HG03521 (cell line): ENCODE data around the gene LRRC52.

Experiments
- ATAC-seq: cut with Tn5 transposase; IDR thresholded peaks from one replicate; pipeline ENCODE4 v1.9.1; 2021; ENCODE audit warnings: mild to moderate bottlenecking, moderate library complexity; ENCODE audit not compliant: unreplicated experiment

Gene LRRC52

DNA sequence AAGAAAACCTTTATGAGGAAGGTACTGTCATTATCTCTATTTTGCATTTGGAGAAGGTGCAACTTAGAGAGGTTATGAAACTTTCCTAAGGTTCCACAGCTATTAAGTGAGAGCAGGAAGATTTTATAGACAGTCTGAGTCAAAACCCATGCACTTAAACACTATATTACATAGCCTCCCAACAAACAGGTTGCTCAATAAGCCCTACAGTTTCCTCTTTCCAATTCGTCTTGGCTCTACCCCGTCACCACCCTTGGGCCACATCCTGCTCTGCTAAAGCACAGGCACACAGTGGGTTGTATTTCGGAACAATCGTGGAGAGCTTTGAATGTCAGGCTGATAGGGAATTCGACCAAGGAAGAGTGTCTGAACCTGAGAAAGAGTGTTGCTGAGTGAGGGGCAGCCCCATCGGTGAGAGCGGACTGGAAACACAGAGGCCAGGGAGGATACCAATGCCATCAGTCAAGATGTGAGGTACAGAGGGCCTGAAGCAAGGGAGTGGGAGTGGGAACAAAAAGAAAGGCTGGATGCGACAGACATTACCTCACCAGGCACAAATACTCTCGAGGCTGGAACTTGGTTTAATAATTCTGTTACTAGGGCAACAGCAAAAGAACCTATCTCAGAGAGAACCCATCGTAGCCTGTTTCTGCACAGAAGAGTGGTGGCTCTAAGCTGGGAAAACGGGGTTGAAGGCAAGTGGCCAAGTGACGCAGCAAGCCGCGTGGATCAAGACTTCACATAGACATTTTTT is 6.3 kb upstream of the LRRC52 start:
- ATAC-seq, result no peak

DNA sequence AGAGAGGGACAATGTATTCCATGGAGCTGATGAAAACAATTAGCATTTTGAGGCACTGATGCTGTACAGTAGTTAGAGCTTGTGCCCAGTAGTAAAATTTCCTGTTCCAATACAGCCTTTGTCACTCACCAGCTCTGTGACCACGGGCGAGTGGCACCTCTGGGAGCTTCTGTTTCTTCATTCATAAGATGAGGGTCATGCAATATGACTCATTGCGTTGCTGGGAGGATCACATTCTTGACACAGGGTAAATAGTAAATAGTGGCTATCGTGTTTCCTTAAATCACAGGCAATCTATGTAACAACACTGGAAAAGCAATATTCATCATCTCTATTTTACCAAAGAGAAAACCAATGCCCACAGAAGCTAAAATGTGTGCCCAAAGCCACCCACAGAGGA is 4.5 kb upstream of the LRRC52 start:
- no peak for ATAC-seq

DNA sequence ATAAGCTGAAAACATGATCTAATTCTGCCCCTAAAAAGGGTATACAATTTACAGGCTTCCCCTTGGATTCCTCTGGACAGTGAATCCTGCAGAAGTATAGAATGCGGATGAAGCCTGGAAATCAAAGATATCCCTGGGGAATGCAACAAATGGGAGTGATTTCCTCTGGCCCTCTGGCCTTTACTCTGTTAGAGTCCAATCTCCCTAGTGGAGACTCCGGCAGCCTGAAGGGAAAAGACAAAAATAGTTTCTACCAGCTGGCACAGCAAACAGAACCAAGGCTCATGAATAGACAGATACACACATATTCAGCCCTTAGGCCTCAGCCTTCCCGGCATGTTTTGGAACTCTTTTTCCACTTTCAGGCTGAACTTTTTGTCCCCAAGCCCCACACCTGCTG is 3.9 kb upstream of the LRRC52 start:
- no peak for ATAC-seq

DNA sequence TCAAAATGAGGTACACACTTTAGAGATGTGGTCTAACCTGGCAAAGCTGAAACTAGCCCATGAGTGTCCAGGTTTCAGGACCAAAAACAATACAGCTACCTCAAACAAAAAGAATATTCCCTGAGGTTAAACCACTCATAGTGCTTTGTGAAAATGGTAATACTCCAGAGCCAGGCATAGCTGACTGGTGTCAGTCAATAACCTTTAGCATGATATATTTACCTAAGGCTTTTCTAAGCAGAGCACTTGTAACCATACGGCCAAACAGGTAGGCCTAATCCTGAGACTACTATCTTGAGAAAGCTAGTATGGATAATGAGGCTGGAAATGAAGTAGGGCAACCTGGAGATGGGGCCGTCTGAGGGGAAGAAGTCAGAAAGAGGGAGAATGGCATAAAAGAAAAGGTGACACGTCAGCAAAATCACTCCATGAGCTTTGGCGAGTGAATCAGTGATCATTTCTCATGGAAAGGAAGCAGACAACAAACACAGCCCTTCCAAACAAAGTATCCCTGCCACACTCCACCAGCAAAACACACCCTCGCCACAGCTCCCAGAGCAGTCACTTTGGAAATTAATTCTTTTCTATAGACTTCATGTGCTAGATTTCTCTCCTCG is 1.7 kb upstream of the LRRC52 start:
- ATAC-seq, result no peak

DNA sequence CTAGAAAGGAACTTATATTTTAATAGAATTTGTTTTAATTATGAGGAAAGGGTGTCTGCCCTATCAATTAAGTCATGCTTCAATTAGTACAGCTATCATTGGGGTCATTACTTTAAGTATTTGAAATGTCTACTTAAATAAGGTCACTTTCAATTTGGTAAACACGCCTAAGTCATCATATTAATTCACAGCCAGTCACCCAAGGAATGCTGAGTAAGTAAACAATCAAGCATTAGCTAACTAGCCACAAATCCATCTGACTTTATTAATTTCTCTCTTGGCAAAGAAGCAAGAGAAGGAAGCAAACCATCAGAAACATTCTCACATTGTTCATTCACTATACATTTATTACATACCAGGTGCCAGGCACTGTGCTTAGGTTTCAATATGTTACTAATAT is 1.2 kb upstream of the LRRC52 start:
- ATAC-seq, result no peak

GRCh38 chr1:165544996-165545395 is 1.2 kb downstream of the LRRC52 start:
- ATAC-seq, result no peak

- ATAC-seq, result no peak
These were observed 2.2 kb downstream of the LRRC52 start for GRCh38 chr1:165545974-165546373.

- no peak for ATAC-seq
These were observed 6.2 kb downstream of the LRRC52 start for GRCh38 chr1:165549973-165550372.

DNA sequence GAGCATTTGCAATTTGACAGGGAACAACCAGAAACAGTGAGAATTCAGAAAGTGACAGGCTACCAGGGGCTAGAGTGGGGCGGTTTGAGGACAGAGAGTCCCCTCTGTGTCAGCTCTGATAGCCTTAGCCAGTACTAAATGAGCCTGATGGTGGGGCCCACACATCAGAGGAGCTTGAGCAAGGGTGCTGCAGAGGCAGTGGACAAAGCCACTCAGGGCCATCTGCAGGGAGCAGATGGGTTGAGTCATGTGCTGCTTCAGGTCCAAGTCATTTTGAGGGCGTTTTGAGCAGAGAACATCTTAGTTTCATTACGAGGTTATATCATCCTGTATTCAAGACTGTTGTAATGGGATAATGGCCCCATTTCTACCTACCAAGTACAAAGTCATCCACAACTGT is 7.7 kb downstream of the LRRC52 start:
- no peak for ATAC-seq

- ATAC-seq, result no peak
These were observed 17.3 kb downstream of the LRRC52 start for GRCh38 chr1:165560883-165561656.

DNA sequence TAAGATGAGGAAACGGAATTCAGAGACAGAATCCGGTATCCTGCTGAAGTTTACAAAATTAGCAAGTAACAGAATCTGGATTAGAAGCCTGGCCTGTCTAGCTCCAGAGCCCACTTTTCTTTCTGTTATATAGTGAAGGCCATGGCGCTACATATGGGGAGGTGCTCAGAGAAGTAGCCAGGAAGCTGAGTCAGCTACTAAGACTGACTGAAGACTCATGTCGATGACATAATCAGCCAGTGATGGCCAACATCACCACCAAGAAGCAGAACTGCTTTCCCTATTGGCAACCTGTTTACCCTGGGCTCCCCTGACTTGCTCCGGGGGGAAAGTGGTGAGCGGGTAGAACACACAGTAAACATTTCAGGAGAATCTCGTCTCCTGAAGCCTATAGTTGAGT is 18.8 kb downstream of the LRRC52 start:
- no peak for ATAC-seq

GRCh38 chr1:165563551-165563950 is 19.8 kb downstream of the LRRC52 start:
- ATAC-seq, result no peak

DNA sequence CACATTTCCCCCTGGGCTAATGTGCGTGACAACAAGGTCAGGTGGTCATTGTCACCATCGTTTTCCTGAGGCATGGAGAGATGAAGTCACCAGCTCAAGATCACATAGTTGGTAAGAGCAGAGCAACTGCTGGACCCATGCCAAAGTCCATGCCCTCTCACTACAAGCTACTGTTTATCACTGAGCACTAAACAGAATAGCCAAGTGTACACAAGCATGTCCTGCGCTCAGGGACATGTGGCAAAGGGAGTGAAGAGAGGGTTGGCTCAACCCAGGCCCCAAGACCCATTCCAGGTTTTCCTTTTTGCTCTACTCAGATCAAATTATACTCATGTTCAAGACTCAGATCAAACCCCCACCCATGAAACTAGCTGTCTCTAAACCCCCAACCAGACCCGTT is 20.8 kb downstream of the LRRC52 start:
- no peak for ATAC-seq

GRCh38 chr1:165565751-165566490 is 22.1 kb downstream of the LRRC52 start:
- no peak for ATAC-seq

DNA sequence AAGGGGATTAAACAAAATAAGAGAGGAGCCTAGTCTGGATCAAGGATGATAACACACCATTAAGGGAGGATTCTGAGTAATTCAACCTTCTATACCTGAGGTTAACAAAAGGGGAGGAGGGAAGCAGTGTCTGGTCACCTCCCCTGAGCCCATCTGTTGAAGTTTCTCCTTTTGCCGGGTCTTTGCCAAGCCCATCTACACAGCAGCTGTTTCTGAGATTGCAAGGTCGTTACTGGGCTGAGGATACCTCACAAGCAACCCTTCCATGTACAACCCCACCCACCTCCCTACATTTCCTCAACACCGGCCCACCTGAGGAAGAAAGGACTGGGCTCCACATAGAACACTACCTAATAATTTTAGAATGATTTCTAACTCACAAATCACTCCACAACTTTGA is 26.3 kb downstream of the LRRC52 start:
- no peak for ATAC-seq

DNA sequence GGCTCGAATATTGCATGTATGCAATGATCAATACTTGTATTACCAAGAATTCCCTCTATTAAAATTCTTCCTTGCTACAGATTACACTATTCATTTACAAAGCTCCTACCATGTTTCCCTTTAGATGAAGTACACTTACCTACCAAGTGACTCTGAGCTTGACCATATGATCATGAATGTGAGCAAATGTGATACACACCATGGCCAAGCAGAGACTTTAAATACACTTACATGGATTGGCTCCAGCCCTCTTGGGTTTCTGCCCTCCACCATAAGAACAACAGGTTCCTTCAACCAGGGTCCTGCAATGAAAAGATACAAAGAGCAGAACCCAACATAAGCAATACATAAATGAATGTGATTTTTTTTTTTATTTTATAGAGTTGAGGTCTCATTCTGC is 30.0 kb downstream of the LRRC52 start:
- no peak for ATAC-seq

- ATAC-seq, result no peak
These were observed 30.5 kb downstream of the LRRC52 start for GRCh38 chr1:165574295-165574694.

- no peak for ATAC-seq
These were observed 31.8 kb downstream of the LRRC52 start for GRCh38 chr1:165575468-165576099.

DNA sequence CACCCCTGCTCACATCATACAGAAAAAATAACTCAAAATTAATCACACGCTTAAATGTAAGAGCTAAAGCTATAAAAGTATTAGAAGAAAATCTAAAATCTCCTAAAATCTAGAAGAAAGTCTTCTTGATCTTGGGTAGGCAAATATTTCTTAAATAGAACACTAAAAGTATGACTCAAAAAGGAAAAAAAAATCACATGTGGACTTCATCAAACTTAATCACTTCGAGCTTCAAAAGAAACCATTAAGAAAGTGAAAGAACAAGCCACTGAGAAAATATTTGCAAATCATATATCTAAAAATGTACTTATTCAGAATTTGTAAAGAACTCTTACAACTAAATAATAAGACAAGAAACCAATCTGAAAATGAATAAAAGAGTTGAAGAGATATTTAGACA is 32.7 kb downstream of the LRRC52 start:
- no peak for ATAC-seq

DNA sequence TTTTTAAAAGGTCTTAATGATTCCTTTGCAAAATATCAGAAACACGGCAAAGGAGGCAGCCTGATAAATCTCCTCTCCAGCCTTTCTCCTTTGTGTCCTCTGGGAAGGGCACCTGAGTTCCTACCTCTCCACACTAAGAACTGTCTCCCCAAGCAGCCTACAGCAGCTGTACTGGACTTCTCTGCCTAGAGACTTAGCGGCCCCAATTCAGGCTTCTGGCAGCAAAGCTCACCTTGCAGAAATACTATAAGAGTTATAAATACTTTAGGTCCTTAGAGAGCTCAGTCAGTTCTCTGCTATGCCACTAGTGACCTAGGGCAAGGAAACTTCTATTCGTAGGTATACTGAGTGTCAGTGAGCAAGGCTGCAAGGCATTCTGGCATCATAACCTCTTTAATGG is 33.9 kb downstream of the LRRC52 start:
- ATAC-seq, result no peak
